ENCODE data around the gene CCDC60.

The CCDC60 gene

DNA sequence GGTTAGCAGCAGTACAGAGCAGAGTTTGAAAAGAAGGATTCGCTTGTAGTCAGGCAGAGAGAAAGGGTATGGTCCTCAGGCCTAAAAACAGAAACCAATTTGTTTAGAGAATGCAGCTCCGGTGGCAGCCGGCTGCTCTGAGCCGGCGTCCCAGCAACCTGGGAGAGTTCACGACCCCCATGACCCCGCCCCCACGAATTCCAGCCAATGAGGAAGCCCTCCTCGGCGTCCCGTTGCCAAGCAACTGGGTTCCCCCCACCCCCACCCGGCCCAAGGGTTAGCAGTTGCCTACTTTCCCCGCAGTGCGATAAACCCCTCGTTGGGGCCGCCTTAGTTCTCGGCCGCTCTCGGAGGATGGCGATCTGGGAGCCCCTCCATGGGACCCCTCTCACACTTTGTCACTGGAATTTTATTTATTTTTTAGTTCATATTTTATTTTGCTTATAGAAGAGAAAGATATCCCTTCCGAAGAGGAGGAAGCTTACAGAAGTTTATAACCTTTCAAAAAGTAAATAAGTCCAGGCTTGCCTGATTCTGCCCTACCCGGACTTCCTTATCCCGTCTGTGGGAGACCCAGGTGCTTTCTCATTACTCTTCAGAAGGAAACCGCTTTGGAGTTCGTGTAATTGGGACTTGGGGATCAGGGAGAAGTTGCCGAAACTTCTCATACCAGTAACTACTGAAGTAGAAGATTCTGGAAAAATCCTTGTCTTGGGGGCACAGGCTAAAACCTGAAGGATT, at the start of gene CCDC60:
TSS of gene CCDC60 (plus strand) at position 300 of the 741 bp plus-strand sequence. CDS start 448 bp downstream, outside the sequence.
- H3K4me3 ChIP-seq (replicated peaks; ENCODE audit: low read depth, low read length): no peak within 1 kb of the TSS
- no peak for TF ChIP-seq CTCF (IDR thresholded peaks at IDR 0.05; ENCODE audit: insufficient read depth, low read length, poor library complexity, severe bottlenecking)
- H3K27me3 ChIP-seq (replicated peaks; ENCODE audit: control insufficient read depth, insufficient read depth, low read length): no peaks in the 10 kb centered on the region; the same call in 1 of the 2 replicates
- peak; percentile 1 for DNase-seq (ENCODE audit: extremely low read depth, insufficient read length)
- H3K36me3 ChIP-seq (ENCODE audit: control insufficient read depth, insufficient read depth, low read length): no peaks in the 10 kb centered on the region

GRCh38 chr12:119288576-119288975, 46.0 kb upstream of the CCDC60 start:
- Histone ChIP-seq H3K4me3 (replicated peaks; ENCODE audit: low read depth, low read length) (no peak overlapping the region), H3K36me3 (ENCODE audit: control insufficient read depth, insufficient read depth, low read length) (no peaks in the 10 kb centered on the region), H3K27me3 (replicated peaks; ENCODE audit: control insufficient read depth, insufficient read depth, low read length) (no peaks in the 10 kb centered on the region)
- DNase-seq (ENCODE audit: extremely low read depth, insufficient read length): no peak
- TF ChIP-seq CTCF (IDR thresholded peaks at IDR 0.05; ENCODE audit: insufficient read depth, low read length, poor library complexity, severe bottlenecking): no peak

DNA sequence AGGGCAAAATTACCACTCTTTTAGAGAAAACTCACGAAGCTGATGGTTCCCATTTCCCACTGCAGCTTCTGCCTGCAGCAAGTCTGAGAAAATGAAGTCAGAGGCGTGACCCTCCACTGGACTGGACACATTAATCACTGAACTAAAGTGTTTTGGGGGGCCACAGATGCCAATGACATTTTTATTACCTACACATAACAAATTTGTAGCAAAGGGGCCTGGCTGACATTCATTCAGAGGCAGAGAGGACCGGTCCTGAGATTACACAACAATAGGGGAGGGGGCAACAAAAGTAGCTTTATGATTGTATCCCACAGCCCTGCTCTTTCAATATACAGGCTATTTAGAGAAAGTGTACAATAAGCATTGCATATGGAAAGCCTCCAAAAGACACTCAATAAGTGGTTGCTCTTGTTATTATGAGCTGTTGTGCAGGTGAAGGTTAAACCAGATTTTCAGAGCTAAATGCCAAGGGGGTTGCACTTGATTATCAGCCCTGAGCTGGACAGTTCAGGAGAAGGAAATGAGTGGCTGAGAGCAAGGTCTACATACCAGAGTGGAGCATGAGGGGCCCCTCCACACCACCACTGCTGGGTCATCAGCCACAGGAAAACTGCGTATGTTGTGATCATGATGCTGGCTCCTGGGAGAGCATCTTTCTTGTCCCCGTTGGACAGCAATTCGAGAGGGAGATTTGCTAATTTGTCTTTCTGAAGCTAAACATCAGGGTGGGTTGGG, 41.5 kb upstream of the CCDC60 start:
- TF ChIP-seq CTCF (IDR thresholded peaks at IDR 0.05; ENCODE audit: insufficient read depth, low read length, poor library complexity, severe bottlenecking): no peak
- no peak for DNase-seq (ENCODE audit: extremely low read depth, insufficient read length)
- Histone ChIP-seq H3K27me3 (replicated peaks; ENCODE audit: control insufficient read depth, insufficient read depth, low read length) (no peaks in the 10 kb centered on the region; the same call in 1 of the 2 replicates), H3K4me3 (replicated peaks; ENCODE audit: low read depth, low read length) (no peak overlapping the region), H3K36me3 (ENCODE audit: control insufficient read depth, insufficient read depth, low read length) (no peaks in the 10 kb centered on the region)

GRCh38 chr12:119294211-119294610, 40.3 kb upstream of the CCDC60 start:
- no peaks in the 10 kb centered on the region; the same call in 1 of the 2 replicates for H3K27me3 ChIP-seq (replicated peaks; ENCODE audit: control insufficient read depth, insufficient read depth, low read length)
- no peak for DNase-seq (ENCODE audit: extremely low read depth, insufficient read length)
- H3K36me3 ChIP-seq (ENCODE audit: control insufficient read depth, insufficient read depth, low read length): no peaks in the 10 kb centered on the region
- H3K4me3 ChIP-seq (replicated peaks; ENCODE audit: low read depth, low read length): no peak overlapping the region
- no peak for TF ChIP-seq CTCF (IDR thresholded peaks at IDR 0.05; ENCODE audit: insufficient read depth, low read length, poor library complexity, severe bottlenecking)

GRCh38 chr12:119296535-119296934, 38.0 kb upstream of the CCDC60 start:
- H3K36me3 ChIP-seq (ENCODE audit: control insufficient read depth, insufficient read depth, low read length): no peaks in the 10 kb centered on the region
- no peak for TF ChIP-seq CTCF (IDR thresholded peaks at IDR 0.05; ENCODE audit: insufficient read depth, low read length, poor library complexity, severe bottlenecking)
- H3K27me3 ChIP-seq (replicated peaks; ENCODE audit: control insufficient read depth, insufficient read depth, low read length): no peaks in the 10 kb centered on the region; the same call in 1 of the 2 replicates
- no peak for DNase-seq (ENCODE audit: extremely low read depth, insufficient read length)
- no peak overlapping the region for H3K4me3 ChIP-seq (replicated peaks; ENCODE audit: low read depth, low read length)
